ENCODE data around the gene CCNQ. TPM values are rescaled to one million over a fixed set of nuclear protein-coding genes. Genes with fewer than 3 reads are reported as not detected.
A peak's percentile ranks its signal among the peaks of the same experiment; 100 is the strongest.

CCNQ gene
- total RNA-seq, 5 donors from 2014 or later (not counting 1 experiment from before 2014, with no cell fraction given), result 12.5 to 29.8 (median 25.5) TPM

GRCh38 chrX:153640736-153641575 is 42.0 kb upstream of the CCNQ start:
- ChIA-PET CTCF (no interaction called here), POLR2A (no interaction called here)
- Histone ChIP-seq H3K4me3 (ENCODE audit: control insufficient read depth in 1 of 2, extremely low read depth in 1 of 2, low read length in 1 of 2) (no peak overlapping the region), H3K9me3 (no peaks in the 10 kb centered on the region), H3K27ac (ENCODE audit: low read length) (no peak overlapping the region), H3K36me3 (ENCODE audit: control insufficient read depth in 2 of 2, extremely low read depth in 1 of 2, insufficient read depth in 1 of 2, low read length in 1 of 2) (no peaks in the 10 kb centered on the region), H3K27me3 (replicated peaks in 1 of 2; ENCODE audit: control insufficient read depth in 2 of 2, extremely low read depth in 1 of 2, insufficient read depth in 2 of 2, low read length in 1 of 2) (peaks cover 6 to 65% of the 10 kb centered on the region in 2 experiments), H3K4me1 (ENCODE audit: control insufficient read depth in 1 of 2, extremely low read depth in 1 of 2, insufficient read depth in 2 of 2, low read length in 2 of 2) (peaks cover 0 to 21% of the 10 kb centered on the region in 2 experiments)
- DNase-seq, result no peak
- H3K27ac Mint-ChIP-seq, result no peak overlapping the region
- H3K9me3 Mint-ChIP-seq, result no peaks in the 10 kb centered on the region
- 48% methylated on average over 10 of the region's 26 CpGs for WGBS (ENCODE audit: insufficient coverage)
- H3K27me3 Mint-ChIP-seq, result peaks cover 16 to 33% of the 10 kb centered on the region in 2 donors
- peaks cover 10 to 20% (median 14%) of the 10 kb centered on the region in 3 donors for H3K4me1 Mint-ChIP-seq
- no peak for ATAC-seq (replicated peaks in 1 of 4)
- H3K36me3 Mint-ChIP-seq, result no peaks in the 10 kb centered on the region
- peak overlapping the region in 1 of 3 donors; percentile 37 for H3K4me3 Mint-ChIP-seq

- DNase-seq (no peak), ATAC-seq (replicated peaks in 1 of 4) (no peak)
- H3K36me3 Mint-ChIP-seq, result no peaks in the 10 kb centered on the region
- H3K4me1 Mint-ChIP-seq, result peaks cover 10 to 20% (median 14%) of the 10 kb centered on the region in 3 donors
- 100% methylated on average over 1 of the region's 23 CpGs for WGBS (ENCODE audit: insufficient coverage)
- no peak overlapping the region for H3K27ac ChIP-seq (ENCODE audit: low read length)
- H3K27ac Mint-ChIP-seq, result no peak overlapping the region
- no peaks in the 10 kb centered on the region for H3K9me3 ChIP-seq
- H3K4me3 ChIP-seq (ENCODE audit: control insufficient read depth in 1 of 2, extremely low read depth in 1 of 2, low read length in 1 of 2), result no peak overlapping the region
- H3K27me3 ChIP-seq (replicated peaks in 1 of 2; ENCODE audit: control insufficient read depth in 2 of 2, extremely low read depth in 1 of 2, insufficient read depth in 2 of 2, low read length in 1 of 2), result peaks cover 0 to 63% of the 10 kb centered on the region in 2 experiments
- H3K36me3 ChIP-seq (ENCODE audit: control insufficient read depth in 2 of 2, extremely low read depth in 1 of 2, insufficient read depth in 1 of 2, low read length in 1 of 2), result no peaks in the 10 kb centered on the region
- H3K27me3 Mint-ChIP-seq, result peaks cover 16 to 26% of the 10 kb centered on the region in 2 donors
- POLR2A ChIA-PET, result no interaction called here
- H3K9me3 Mint-ChIP-seq, result no peaks in the 10 kb centered on the region
- peak overlapping the region in 1 of 3 donors; percentile 29 for H3K4me3 Mint-ChIP-seq
- CTCF ChIA-PET, result no interaction called here
- H3K4me1 ChIP-seq (ENCODE audit: control insufficient read depth in 1 of 2, extremely low read depth in 1 of 2, insufficient read depth in 2 of 2, low read length in 2 of 2), result peaks cover 0 to 21% of the 10 kb centered on the region in 2 experiments
These were observed 41.2 kb upstream of the CCNQ start for GRCh38 chrX:153640045-153640686.

GRCh38 chrX:153639177-153640044 is 40.5 kb upstream of the CCNQ start:
- H3K27me3 ChIP-seq (replicated peaks in 1 of 2; ENCODE audit: control insufficient read depth in 2 of 2, extremely low read depth in 1 of 2, insufficient read depth in 2 of 2, low read length in 1 of 2), result peaks cover 0 to 55% of the 10 kb centered on the region in 2 experiments
- Mint-ChIP-seq H3K4me3 (no peak overlapping the region), H3K27me3 (peaks cover 19 to 23% of the 10 kb centered on the region in 2 donors), H3K27ac (no peak overlapping the region), H3K36me3 (no peaks in the 10 kb centered on the region), H3K9me3 (no peaks in the 10 kb centered on the region), H3K4me1 (peaks cover 10 to 17% (median 14%) of the 10 kb centered on the region in 3 donors)
- DNase-seq (no peak), ATAC-seq (replicated peaks in 1 of 4) (no peak)
- H3K4me1 ChIP-seq (ENCODE audit: control insufficient read depth in 1 of 2, extremely low read depth in 1 of 2, insufficient read depth in 2 of 2, low read length in 2 of 2), result peaks cover 0 to 21% of the 10 kb centered on the region in 2 experiments
- CTCF ChIA-PET, result no interaction called here
- POLR2A ChIA-PET, result no interaction called here
- no peak overlapping the region for H3K4me3 ChIP-seq (ENCODE audit: control insufficient read depth in 1 of 2, extremely low read depth in 1 of 2, low read length in 1 of 2)
- H3K36me3 ChIP-seq (ENCODE audit: control insufficient read depth in 2 of 2, extremely low read depth in 1 of 2, insufficient read depth in 1 of 2, low read length in 1 of 2), result no peaks in the 10 kb centered on the region
- H3K27ac ChIP-seq (ENCODE audit: low read length), result no peak overlapping the region
- no peaks in the 10 kb centered on the region for H3K9me3 ChIP-seq
- 74% methylated on average over 10 of the region's 28 CpGs for whole genome bisulfite sequencing (ENCODE audit: insufficient coverage)

- POLR2A ChIA-PET, result no interaction called here
- H3K27me3 ChIP-seq (replicated peaks in 1 of 2; ENCODE audit: control insufficient read depth in 2 of 2, extremely low read depth in 1 of 2, insufficient read depth in 2 of 2, low read length in 1 of 2), result peaks cover 0 to 51% of the 10 kb centered on the region in 2 experiments
- H3K9me3 ChIP-seq, result no peaks in the 10 kb centered on the region
- Mint-ChIP-seq H3K9me3 (no peaks in the 10 kb centered on the region), H3K4me3 (no peak overlapping the region), H3K27ac (no peak overlapping the region), H3K27me3 (peaks cover 19 to 26% of the 10 kb centered on the region in 2 donors), H3K4me1 (peaks cover 10 to 15% (median 14%) of the 10 kb centered on the region in 3 donors), H3K36me3 (no peaks in the 10 kb centered on the region)
- H3K36me3 ChIP-seq (ENCODE audit: control insufficient read depth in 2 of 2, extremely low read depth in 1 of 2, insufficient read depth in 1 of 2, low read length in 1 of 2), result no peaks in the 10 kb centered on the region
- CTCF ChIA-PET, result no interaction called here
- WGBS (ENCODE audit: insufficient coverage), result 92% methylated on average over 6 of the region's 20 CpGs
- H3K4me1 ChIP-seq (ENCODE audit: control insufficient read depth in 1 of 2, extremely low read depth in 1 of 2, insufficient read depth in 2 of 2, low read length in 2 of 2), result peaks cover 0 to 18% of the 10 kb centered on the region in 2 experiments
- H3K4me3 ChIP-seq (ENCODE audit: control insufficient read depth in 1 of 2, extremely low read depth in 1 of 2, low read length in 1 of 2), result no peak overlapping the region
- no peak for DNase-seq
- H3K27ac ChIP-seq (ENCODE audit: low read length), result no peak overlapping the region
- ATAC-seq (replicated peaks in 1 of 4), result no peak
These were observed 39.7 kb upstream of the CCNQ start for GRCh38 chrX:153638436-153639176.

GRCh38 chrX:153638041-153638371 is 39.1 kb upstream of the CCNQ start:
- Mint-ChIP-seq H3K4me3 (no peak overlapping the region), H3K9me3 (no peaks in the 10 kb centered on the region), H3K27ac (no peak overlapping the region), H3K4me1 (peaks cover 9 to 10% (median 10%) of the 10 kb centered on the region in 3 donors), H3K27me3 (peaks cover 17 to 24% of the 10 kb centered on the region in 2 donors), H3K36me3 (no peaks in the 10 kb centered on the region)
- Histone ChIP-seq H3K4me3 (ENCODE audit: control insufficient read depth in 1 of 2, extremely low read depth in 1 of 2, low read length in 1 of 2) (no peak overlapping the region), H3K27me3 (replicated peaks in 1 of 2; ENCODE audit: control insufficient read depth in 2 of 2, extremely low read depth in 1 of 2, insufficient read depth in 2 of 2, low read length in 1 of 2) (peaks cover 0 to 45% of the 10 kb centered on the region in 2 experiments), H3K27ac (ENCODE audit: low read length) (no peak overlapping the region), H3K4me1 (ENCODE audit: control insufficient read depth in 1 of 2, extremely low read depth in 1 of 2, insufficient read depth in 2 of 2, low read length in 2 of 2) (peaks cover 0 to 13% of the 10 kb centered on the region in 2 experiments), H3K36me3 (ENCODE audit: control insufficient read depth in 2 of 2, extremely low read depth in 1 of 2, insufficient read depth in 1 of 2, low read length in 1 of 2) (no peaks in the 10 kb centered on the region), H3K9me3 (no peaks in the 10 kb centered on the region)
- no peak for DNase-seq
- ChIA-PET CTCF (no interaction called here), POLR2A (no interaction called here)
- WGBS (ENCODE audit: insufficient coverage), result no CpG with 5 or more reads among the region's 6 CpGs
- ATAC-seq (replicated peaks in 1 of 4), result no peak

Data from T-cell (primary cell).